ENCODE results near the gene HIVEP3.

DNA sequence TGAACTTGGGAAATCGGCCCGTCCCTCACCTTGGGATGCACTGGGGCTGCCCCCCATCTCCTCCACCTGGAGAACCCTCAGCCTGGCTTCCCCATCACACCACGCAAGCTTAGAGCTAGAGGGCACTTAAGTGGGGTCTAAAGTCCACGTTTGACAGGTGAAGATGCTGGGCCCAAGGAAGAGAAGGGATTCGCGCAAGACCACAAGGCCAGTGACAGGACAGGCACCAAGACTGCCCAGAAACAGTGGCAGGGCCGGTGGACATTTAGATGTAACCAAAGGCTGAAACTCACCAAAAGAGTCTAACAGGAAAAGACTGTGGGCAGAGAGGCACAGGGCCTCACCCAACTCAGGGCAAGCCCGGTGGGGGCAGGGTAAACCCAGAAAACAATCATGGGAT lies 303.4 kb downstream of the HIVEP3 start:
- no peak for TF ChIP-seq JUND (IDR thresholded peaks at IDR 0.05)
- TF ChIP-seq, protein P1, sequence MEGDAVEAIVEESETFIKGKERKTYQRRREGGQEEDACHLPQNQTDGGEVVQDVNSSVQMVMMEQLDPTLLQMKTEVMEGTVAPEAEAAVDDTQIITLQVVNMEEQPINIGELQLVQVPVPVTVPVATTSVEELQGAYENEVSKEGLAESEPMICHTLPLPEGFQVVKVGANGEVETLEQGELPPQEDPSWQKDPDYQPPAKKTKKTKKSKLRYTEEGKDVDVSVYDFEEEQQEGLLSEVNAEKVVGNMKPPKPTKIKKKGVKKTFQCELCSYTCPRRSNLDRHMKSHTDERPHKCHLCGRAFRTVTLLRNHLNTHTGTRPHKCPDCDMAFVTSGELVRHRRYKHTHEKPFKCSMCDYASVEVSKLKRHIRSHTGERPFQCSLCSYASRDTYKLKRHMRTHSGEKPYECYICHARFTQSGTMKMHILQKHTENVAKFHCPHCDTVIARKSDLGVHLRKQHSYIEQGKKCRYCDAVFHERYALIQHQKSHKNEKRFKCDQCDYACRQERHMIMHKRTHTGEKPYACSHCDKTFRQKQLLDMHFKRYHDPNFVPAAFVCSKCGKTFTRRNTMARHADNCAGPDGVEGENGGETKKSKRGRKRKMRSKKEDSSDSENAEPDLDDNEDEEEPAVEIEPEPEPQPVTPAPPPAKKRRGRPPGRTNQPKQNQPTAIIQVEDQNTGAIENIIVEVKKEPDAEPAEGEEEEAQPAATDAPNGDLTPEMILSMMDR (IDR thresholded peaks at IDR 0.05), result no peak
- TF ChIP-seq TAF1 (IDR thresholded peaks at IDR 0.05; ENCODE audit: borderline replicate concordance, low read depth, low read length), result no peak
- TF ChIP-seq, protein P2, sequence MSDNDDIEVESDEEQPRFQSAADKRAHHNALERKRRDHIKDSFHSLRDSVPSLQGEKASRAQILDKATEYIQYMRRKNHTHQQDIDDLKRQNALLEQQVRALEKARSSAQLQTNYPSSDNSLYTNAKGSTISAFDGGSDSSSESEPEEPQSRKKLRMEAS (IDR thresholded peaks at IDR 0.05; ENCODE audit: low read depth), result no peak
- no peak for TF ChIP-seq RFX5 (IDR thresholded peaks at IDR 0.05; ENCODE audit: low read length)
- no peak for TF ChIP-seq NFIC (IDR thresholded peaks at IDR 0.05; ENCODE audit: borderline replicate concordance)
